Activated CD8-positive, alpha-beta T cell treated with anti-CD3 and anti-CD28 coated beads for 36 hours (primary cell): ENCODE measurements around the gene PRSS36. TPM values are rescaled to one million over a fixed set of nuclear protein-coding genes. Genes with fewer than 3 reads are reported as not detected.
A peak's percentile ranks its signal among the peaks of the same experiment; 100 is the strongest.

ENCODE experiments used
- ATAC-seq: fragments of 200-7000 bp; cut with Tn5 transposase; one replicate; pipeline ENCODE4 v1.10.0; 2021; ENCODE audit warnings: mild to moderate bottlenecking, moderate library complexity
- CTCF ChIA-PET: fragments of 350-600 bp; sonication (Branson Sonifier 250); formaldehyde crosslinking; loops from one replicate; lab custom pipeline; 2021; ENCODE audit warnings: antibody characterized with exemption; lab: Charles Lee
- POLR2A ChIA-PET: fragments of 350-600 bp; sonication (Branson Sonifier 250); formaldehyde crosslinking; loops from one replicate; lab custom pipeline; 2021; ENCODE audit warnings: antibody characterized with exemption; lab: Charles Lee
- DNase-seq: peaks from one replicate; pipeline ENCODE4 v3.0.0-alpha.2; 2020
- H3K27ac Mint-ChIP-seq: one replicate; pipeline ENCODE4 v1.8.0; 2021; ENCODE audit warnings: mild to moderate bottlenecking, mixed read lengths
- H3K27me3 Mint-ChIP-seq: one replicate; pipeline ENCODE4 v1.8.0; 2021; ENCODE audit warnings: mixed read lengths
- H3K36me3 Mint-ChIP-seq: one replicate; pipeline ENCODE4 v1.8.0; 2021; ENCODE audit warnings: low read depth, mixed read lengths
- H3K4me1 Mint-ChIP-seq: one replicate; pipeline ENCODE4 v1.8.0; 2021; ENCODE audit warnings: low read depth, mixed read lengths
- H3K4me3 Mint-ChIP-seq: one replicate; pipeline ENCODE4 v1.8.0; 2021; ENCODE audit warnings: mild to moderate bottlenecking, moderate library complexity, mixed read lengths
- H3K9me3 Mint-ChIP-seq: one replicate; pipeline ENCODE4 v1.8.0; 2021; ENCODE audit warnings: mixed read lengths
- CTCF ChIP-seq: fragments of 200-600 bp; IDR thresholded peaks from one replicate; pipeline ENCODE4 v1.8.0; 2022; ENCODE audit warnings: antibody characterized with exemption, mild to moderate bottlenecking
- intact Hi-C: fragments of 100-400 bp; cut with micrococcal nuclease; formaldehyde crosslinking; loops from one replicate; pipeline ENCODE4 v1.10.0; 2022
- total RNA-seq, 2 experiments: library from RNA; stranded (reverse); gene quantifications; one replicate each; pipeline ENCODE4 v1.2.3, GENCODE V29; 2021

The PRSS36 gene
- total RNA-seq, 2 experiments from 2014 or later = 0.18 to 0.72 TPM

GRCh38 chr16:31094424-31095120 lies 55.3 kb downstream of the PRSS36 start, which contains the start of gene VKORC1:
Gene VKORC1 (minus strand): TSS chr16:31094797. CDS start chr16:31094729, 68 bp downstream.
- H3K27me3 Mint-ChIP-seq = no peaks in the 10 kb centered on the region

GRCh38 chr16:31094088-31094423 lies 55.8 kb downstream of the PRSS36 start:
- CTCF ChIA-PET = interaction anchor here (0.9 to 3.1 kb wide), 4 partner anchors 20 to 136 kb away, joined by 3 to 15 read pairs (median 4); partner anchors contain the start of genes ZNF646 and ZNF668
- no peaks in the 10 kb centered on the region for H3K27me3 Mint-ChIP-seq
- H3K4me1 Mint-ChIP-seq = peaks cover 22% of the 10 kb centered on the region
- POLR2A ChIA-PET = interaction anchor here (0.8 to 2.3 kb wide), 9 partner anchors 10 to 86 kb away, joined by 3 to 7 read pairs (median 5); partner anchors contain the start of genes BCKDK, FUS, ZNF646 and ZNF668
- H3K9me3 Mint-ChIP-seq = no peaks in the 10 kb centered on the region
- H3K36me3 Mint-ChIP-seq = peaks cover 17% of the 10 kb centered on the region
- TF ChIP-seq CTCF = no peak
- peak overlapping the region; percentile 90 for H3K27ac Mint-ChIP-seq
- ATAC-seq (no peak), DNase-seq (no peak)
- peak overlapping the region; percentile 94 for H3K4me3 Mint-ChIP-seq
- intact Hi-C loops = no loop called here

More at GRCh38 chr16:31094424-31095120, 55.3 kb downstream of the PRSS36 start, which contains the start of gene VKORC1:
- Mint-ChIP-seq H3K36me3 (peaks cover 17% of the 10 kb centered on the region), H3K27ac (peak within 1 kb of the TSS; percentile 90), H3K4me1 (peaks cover 22% of the 10 kb centered on the region), H3K4me3 (peak within 1 kb of the TSS; percentile 94), H3K9me3 (no peaks in the 10 kb centered on the region)
- DNase-seq (peak; percentile 96), ATAC-seq (peak; percentile 88)
- TF ChIP-seq CTCF = no peak
- intact Hi-C loops = no loop called here
- CTCF ChIA-PET = interaction anchor here (0.9 to 3.1 kb wide), 7 partner anchors 19 to 136 kb away, joined by 3 to 15 read pairs (median 3); partner anchors contain the start of genes HSD3B7, ZNF646 and ZNF668
- POLR2A ChIA-PET = interaction anchor here (0.8 to 1.5 kb wide), 9 partner anchors 10 to 47 kb away, joined by 3 to 6 read pairs (median 4); partner anchors contain the start of genes BCKDK, ZNF646 and ZNF668

GRCh38 chr16:31093132-31093703 lies 56.6 kb downstream of the PRSS36 start:
- ATAC-seq (no peak), DNase-seq (peak; percentile 37)
- Mint-ChIP-seq H3K27ac (no peak overlapping the region), H3K4me1 (peaks cover 22% of the 10 kb centered on the region), H3K9me3 (no peaks in the 10 kb centered on the region), H3K4me3 (peak overlapping the region; percentile 94), H3K36me3 (peaks cover 17% of the 10 kb centered on the region), H3K27me3 (no peaks in the 10 kb centered on the region)
- TF ChIP-seq CTCF = no peak
- ChIA-PET POLR2A (interaction anchor here (0.6 to 2.3 kb wide), 8 partner anchors 13 to 1545 kb away, joined by 3 to 7 read pairs (median 4); partner anchors contain the start of genes BCKDK, FUS, ZNF646 and ZNF668), CTCF (interaction anchor here (1.0 to 2.3 kb wide), 4 partner anchors 49 to 139 kb away, joined by 4 to 11 read pairs (median 5); partner anchors contain the start of gene HSD3B7)
- intact Hi-C loops = no loop called here

- Mint-ChIP-seq H3K4me3 (peak overlapping the region; percentile 32), H3K9me3 (no peaks in the 10 kb centered on the region), H3K27ac (no peak overlapping the region), H3K4me1 (peaks cover 22% of the 10 kb centered on the region), H3K36me3 (peaks cover 17% of the 10 kb centered on the region), H3K27me3 (no peaks in the 10 kb centered on the region)
- ChIA-PET POLR2A (interaction anchor here (0.8 to 2.3 kb wide), 5 partner anchors 15 to 110 kb away, joined by 3 to 7 read pairs (median 4); partner anchors contain the start of genes FUS, PYCARD, ZNF646 and ZNF668), CTCF (interaction anchor here (0.8 to 2.3 kb wide), 6 partner anchors 19 to 138 kb away, joined by 3 to 11 read pairs (median 4); partner anchors contain the start of genes HSD3B7 and ZNF668)
- no peak for ATAC-seq
- no peak for TF ChIP-seq CTCF
- no peak for DNase-seq
- intact Hi-C loops = no loop called here
Measured at GRCh38 chr16:31092330-31092729, 57.5 kb downstream of the PRSS36 start.
